ENCODE measurements around the gene AGAP5. TPM values are rescaled to one million over a fixed set of nuclear protein-coding genes. Genes with fewer than 3 reads are reported as not detected.
A peak's percentile ranks its signal among the peaks of the same experiment; 100 is the strongest.
"Not testable (repeated sequence)": the region's sequence is repeated elsewhere in the genome, so short reads cannot be mapped to it uniquely, and the experiment has no call there.

Gene AGAP5
- total RNA-seq, 2 donors from 2014 or later: 10.1 to 13.8 TPM

DNA sequence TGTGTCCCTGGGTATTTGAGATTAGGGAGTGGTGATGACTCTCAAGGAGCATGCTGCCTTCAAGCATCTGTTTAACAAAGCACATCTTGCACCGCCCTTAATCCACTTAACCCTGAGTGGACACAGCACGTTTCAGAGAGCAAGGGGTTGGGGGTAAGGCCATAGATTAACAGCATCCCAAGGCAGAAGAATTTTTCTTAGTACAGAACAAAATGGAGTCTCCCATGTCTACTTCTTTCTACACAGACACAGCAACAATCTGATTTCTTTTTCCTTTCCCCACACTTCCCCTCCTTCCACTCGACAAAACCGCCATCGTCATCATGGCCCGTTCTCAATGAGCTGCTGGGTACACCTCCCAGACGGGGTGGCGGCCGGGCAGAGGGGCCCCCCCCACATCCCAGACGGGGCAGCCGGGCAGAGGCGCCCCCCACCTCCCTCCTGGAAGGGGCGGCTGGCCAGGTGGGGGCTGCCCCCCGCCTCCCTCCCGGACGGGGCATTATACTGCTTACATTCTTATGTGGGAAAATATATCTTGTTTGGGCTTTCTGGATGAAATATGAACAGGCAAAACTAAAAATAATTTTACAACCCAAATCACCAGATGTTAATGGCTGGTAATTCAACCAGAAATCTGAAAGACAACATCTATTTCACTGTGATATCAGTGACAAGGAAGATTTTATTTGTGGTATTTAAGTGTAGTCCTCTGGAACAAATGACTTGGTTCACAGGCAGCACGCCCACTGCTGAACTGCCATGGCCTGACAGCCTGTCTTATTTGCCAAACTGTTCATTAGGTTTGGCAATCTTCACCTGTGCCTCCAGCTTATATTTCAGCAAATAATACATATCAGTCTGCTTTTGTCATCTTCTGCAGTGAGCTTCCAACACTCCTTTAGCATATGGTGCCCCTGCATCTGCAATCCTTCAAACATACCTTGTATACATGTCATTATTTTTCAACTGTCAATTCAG lies 17.6 kb upstream of the AGAP5 start:
- H3K9me3 Mint-ChIP-seq; H3K27me3 Mint-ChIP-seq (ENCODE audit: insufficient read depth); H3K27me3 ChIP-seq (ENCODE audit: control insufficient read depth, insufficient read depth, low read length, poor library complexity, severe bottlenecking); H3K4me1 ChIP-seq (ENCODE audit: control insufficient read depth, insufficient read depth, low read length); H3K27ac ChIP-seq (ENCODE audit: low read depth, low read length); H3K9ac ChIP-seq (ENCODE audit: extremely low read depth, low read length, poor library complexity, severe bottlenecking); DNase-seq; H3K4me1 Mint-ChIP-seq; H3K4me3 ChIP-seq (ENCODE audit: low read length); H3K9me3 ChIP-seq (ENCODE audit: control insufficient read depth, low read length); H3K4me3 Mint-ChIP-seq: not testable (repeated sequence)
- peaks cover 53% of the 10 kb centered on the region for H3K36me3 ChIP-seq (ENCODE audit: control insufficient read depth, insufficient read depth, low read length)
- Mint-ChIP-seq H3K36me3 (ENCODE audit: low read depth) (peaks cover 52% of the 10 kb centered on the region), H3K27ac (peak overlapping the region; percentile 17)
- WGBS, 2 experiments (ENCODE audit: insufficient coverage in 1 of 2, insufficient read length in 1 of 2): 92 to 93% methylated on average over 2 to 17 of the region's 17 CpGs

DNA sequence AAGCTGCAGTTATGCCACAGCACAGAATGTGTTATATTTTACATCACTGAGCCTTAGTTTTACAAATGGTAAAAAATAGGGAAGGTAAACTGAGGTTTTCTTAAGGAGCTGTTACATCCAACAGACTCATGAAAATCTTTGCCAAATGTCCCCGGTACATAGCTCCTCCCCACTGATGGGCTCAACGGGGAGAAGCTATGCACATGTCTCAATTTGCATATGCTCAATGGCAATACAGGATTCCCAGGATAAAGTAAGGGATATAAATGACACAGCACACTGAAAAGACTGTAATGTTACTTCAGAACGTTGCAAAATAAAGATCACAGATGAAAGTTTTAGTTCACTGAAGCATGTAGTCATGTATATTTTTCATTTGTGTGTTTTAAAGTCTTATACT lies 16.6 kb upstream of the AGAP5 start:
- not testable (repeated sequence) for H3K27ac ChIP-seq (ENCODE audit: low read depth, low read length); H3K27me3 ChIP-seq (ENCODE audit: control insufficient read depth, insufficient read depth, low read length, poor library complexity, severe bottlenecking); H3K4me3 ChIP-seq (ENCODE audit: low read length); H3K4me1 ChIP-seq (ENCODE audit: control insufficient read depth, insufficient read depth, low read length); DNase-seq; H3K27ac Mint-ChIP-seq; H3K9me3 ChIP-seq (ENCODE audit: control insufficient read depth, low read length); H3K4me3 Mint-ChIP-seq; H3K9me3 Mint-ChIP-seq; H3K9ac ChIP-seq (ENCODE audit: extremely low read depth, low read length, poor library complexity, severe bottlenecking); H3K27me3 Mint-ChIP-seq (ENCODE audit: insufficient read depth)
- peaks cover 46% of the 10 kb centered on the region for H3K36me3 ChIP-seq (ENCODE audit: control insufficient read depth, insufficient read depth, low read length)
- 68% methylated on average over 2 of the region's 3 CpGs; no CpG with 5 or more reads in 1 of the 2 experiments for WGBS, 2 experiments (ENCODE audit: insufficient coverage in 1 of 2, insufficient read length in 1 of 2)
- peaks cover 11% of the 10 kb centered on the region for H3K4me1 Mint-ChIP-seq
- H3K36me3 Mint-ChIP-seq (ENCODE audit: low read depth): peaks cover 45% of the 10 kb centered on the region

- H3K4me3 ChIP-seq (ENCODE audit: low read length); H3K9me3 ChIP-seq (ENCODE audit: control insufficient read depth, low read length); H3K27me3 ChIP-seq (ENCODE audit: control insufficient read depth, insufficient read depth, low read length, poor library complexity, severe bottlenecking); H3K27ac ChIP-seq (ENCODE audit: low read depth, low read length); H3K9me3 Mint-ChIP-seq; H3K9ac ChIP-seq (ENCODE audit: extremely low read depth, low read length, poor library complexity, severe bottlenecking); H3K27ac Mint-ChIP-seq; DNase-seq; H3K27me3 Mint-ChIP-seq (ENCODE audit: insufficient read depth); H3K4me1 ChIP-seq (ENCODE audit: control insufficient read depth, insufficient read depth, low read length); H3K4me3 Mint-ChIP-seq: not testable (repeated sequence)
- H3K36me3 ChIP-seq (ENCODE audit: control insufficient read depth, insufficient read depth, low read length): peaks cover 41% of the 10 kb centered on the region
- peaks cover 40% of the 10 kb centered on the region for H3K36me3 Mint-ChIP-seq (ENCODE audit: low read depth)
- 93% methylated on average over 1 of the region's 3 CpGs; no CpG with 5 or more reads in 1 of the 2 experiments for WGBS, 2 experiments (ENCODE audit: insufficient coverage in 1 of 2, insufficient read length in 1 of 2)
- H3K4me1 Mint-ChIP-seq: peaks cover 11% of the 10 kb centered on the region
Observed at GRCh38 chr10:73713912-73714311, 16.0 kb upstream of the AGAP5 start.

GRCh38 chr10:73711683-73712082 lies 13.8 kb upstream of the AGAP5 start:
- WGBS, 2 experiments (ENCODE audit: insufficient coverage in 1 of 2, insufficient read length in 1 of 2): 94% methylated on average over 5 of the region's 5 CpGs; no CpG with 5 or more reads in 1 of the 2 experiments
- H3K4me1 Mint-ChIP-seq: peaks cover 11% of the 10 kb centered on the region
- H3K27me3 ChIP-seq (ENCODE audit: control insufficient read depth, insufficient read depth, low read length, poor library complexity, severe bottlenecking); H3K9me3 ChIP-seq (ENCODE audit: control insufficient read depth, low read length); H3K27ac Mint-ChIP-seq; H3K27me3 Mint-ChIP-seq (ENCODE audit: insufficient read depth); H3K4me1 ChIP-seq (ENCODE audit: control insufficient read depth, insufficient read depth, low read length); H3K4me3 Mint-ChIP-seq; H3K27ac ChIP-seq (ENCODE audit: low read depth, low read length); H3K4me3 ChIP-seq (ENCODE audit: low read length); DNase-seq; H3K9me3 Mint-ChIP-seq; H3K9ac ChIP-seq (ENCODE audit: extremely low read depth, low read length, poor library complexity, severe bottlenecking): not testable (repeated sequence)
- peaks cover 20% of the 10 kb centered on the region for H3K36me3 ChIP-seq (ENCODE audit: control insufficient read depth, insufficient read depth, low read length)
- peaks cover 23% of the 10 kb centered on the region for H3K36me3 Mint-ChIP-seq (ENCODE audit: low read depth)

DNA sequence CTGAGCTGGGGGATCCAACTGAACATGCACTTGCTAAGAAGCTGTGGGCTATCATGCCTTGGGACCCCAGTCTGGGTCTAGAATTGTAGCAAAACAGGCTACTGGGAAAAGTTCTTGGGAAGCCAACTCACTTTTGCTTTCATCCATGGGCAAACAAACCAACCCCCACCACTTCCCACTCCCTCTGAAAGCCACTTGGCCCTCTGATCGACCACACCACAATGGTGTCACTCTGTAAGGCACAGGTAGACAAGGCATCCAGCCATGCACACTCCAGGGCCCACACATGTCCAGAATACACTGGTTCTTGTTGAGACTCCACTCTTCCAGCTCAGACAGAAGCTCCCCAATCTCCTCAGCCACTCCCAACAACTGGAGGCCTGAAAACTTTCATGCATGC lies 10.2 kb upstream of the AGAP5 start:
- not testable (repeated sequence) for H3K9ac ChIP-seq (ENCODE audit: extremely low read depth, low read length, poor library complexity, severe bottlenecking); H3K4me3 ChIP-seq (ENCODE audit: low read length); H3K9me3 Mint-ChIP-seq; H3K9me3 ChIP-seq (ENCODE audit: control insufficient read depth, low read length); DNase-seq; H3K27me3 ChIP-seq (ENCODE audit: control insufficient read depth, insufficient read depth, low read length, poor library complexity, severe bottlenecking); H3K4me3 Mint-ChIP-seq; H3K27ac Mint-ChIP-seq; H3K27ac ChIP-seq (ENCODE audit: low read depth, low read length); H3K4me1 ChIP-seq (ENCODE audit: control insufficient read depth, insufficient read depth, low read length); H3K27me3 Mint-ChIP-seq (ENCODE audit: insufficient read depth); H3K36me3 ChIP-seq (ENCODE audit: control insufficient read depth, insufficient read depth, low read length); H3K4me1 Mint-ChIP-seq
- H3K36me3 Mint-ChIP-seq (ENCODE audit: low read depth): peaks cover 20% of the 10 kb centered on the region
- 85 to 100% methylated on average over 1 of the region's 1 CpG for WGBS, 2 experiments (ENCODE audit: insufficient coverage in 1 of 2, insufficient read length in 1 of 2)

DNA sequence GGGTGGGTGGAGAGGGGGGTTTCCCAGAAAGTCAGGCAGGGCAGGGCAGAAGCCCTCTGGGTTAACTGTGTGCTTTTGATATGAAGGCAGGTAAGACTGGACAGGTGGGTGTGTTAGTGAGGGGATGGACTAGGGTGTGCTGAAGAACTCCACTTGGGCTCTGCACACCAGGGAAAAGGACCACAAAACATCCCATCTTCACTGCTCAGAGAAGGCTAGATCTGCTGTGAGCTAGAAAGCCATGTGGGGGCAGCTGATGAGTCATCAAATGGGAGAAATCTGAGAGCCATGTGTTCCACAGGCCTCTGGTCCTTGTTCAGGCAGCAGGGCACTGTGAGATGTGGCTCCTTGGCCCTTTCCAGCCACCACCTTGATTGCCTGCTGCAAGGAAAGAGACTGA lies 9.7 kb upstream of the AGAP5 start:
- H3K36me3 ChIP-seq (ENCODE audit: control insufficient read depth, insufficient read depth, low read length); H3K9me3 Mint-ChIP-seq; H3K4me1 Mint-ChIP-seq; H3K4me3 Mint-ChIP-seq; H3K27me3 Mint-ChIP-seq (ENCODE audit: insufficient read depth); H3K27ac ChIP-seq (ENCODE audit: low read depth, low read length); DNase-seq; H3K27me3 ChIP-seq (ENCODE audit: control insufficient read depth, insufficient read depth, low read length, poor library complexity, severe bottlenecking); H3K9ac ChIP-seq (ENCODE audit: extremely low read depth, low read length, poor library complexity, severe bottlenecking); H3K4me3 ChIP-seq (ENCODE audit: low read length); H3K4me1 ChIP-seq (ENCODE audit: control insufficient read depth, insufficient read depth, low read length); H3K27ac Mint-ChIP-seq; H3K9me3 ChIP-seq (ENCODE audit: control insufficient read depth, low read length): not testable (repeated sequence)
- peaks cover 18% of the 10 kb centered on the region for H3K36me3 Mint-ChIP-seq (ENCODE audit: low read depth)

- H3K9ac ChIP-seq (ENCODE audit: extremely low read depth, low read length, poor library complexity, severe bottlenecking); H3K27ac Mint-ChIP-seq; H3K4me1 ChIP-seq (ENCODE audit: control insufficient read depth, insufficient read depth, low read length); DNase-seq; H3K27me3 ChIP-seq (ENCODE audit: control insufficient read depth, insufficient read depth, low read length, poor library complexity, severe bottlenecking); H3K27me3 Mint-ChIP-seq (ENCODE audit: insufficient read depth); H3K4me3 ChIP-seq (ENCODE audit: low read length); H3K27ac ChIP-seq (ENCODE audit: low read depth, low read length); H3K4me1 Mint-ChIP-seq; H3K9me3 ChIP-seq (ENCODE audit: control insufficient read depth, low read length); H3K36me3 ChIP-seq (ENCODE audit: control insufficient read depth, insufficient read depth, low read length); H3K9me3 Mint-ChIP-seq; H3K4me3 Mint-ChIP-seq: not testable (repeated sequence)
- WGBS, 2 experiments (ENCODE audit: insufficient coverage in 1 of 2, insufficient read length in 1 of 2): 100% methylated on average over 2 of the region's 2 CpGs; no CpG with 5 or more reads in 1 of the 2 experiments
- H3K36me3 Mint-ChIP-seq (ENCODE audit: low read depth): peaks cover 15% of the 10 kb centered on the region
Observed at GRCh38 chr10:73706488-73706887, 8.6 kb upstream of the AGAP5 start.
